22Rv1 (cell line): ENCODE data around the gene ADAM30.
"Not testable (repeated sequence)": the region's sequence is repeated elsewhere in the genome, so short reads cannot be mapped to it uniquely, and the experiment has no call there.

Source experiments
- H3K27ac ChIP-seq: fragments of 450-650 bp; 2 replicates; pipeline ENCODE4 v1.5.1; 2017
- ZFX ChIP-seq: fragments of 450-650 bp; IDR thresholded peaks from 2 replicates; pipeline ENCODE4 v1.6.1; 2017; ENCODE audit warnings: antibody characterized with exemption, borderline replicate concordance
- TF ChIP-seq, protein P1 (sequence below): fragments of 450-650 bp; IDR thresholded peaks from 2 replicates; pipeline ENCODE4 v1.5.1; 2017; ENCODE audit warnings: mild to moderate bottlenecking

Gene ADAM30

DNA sequence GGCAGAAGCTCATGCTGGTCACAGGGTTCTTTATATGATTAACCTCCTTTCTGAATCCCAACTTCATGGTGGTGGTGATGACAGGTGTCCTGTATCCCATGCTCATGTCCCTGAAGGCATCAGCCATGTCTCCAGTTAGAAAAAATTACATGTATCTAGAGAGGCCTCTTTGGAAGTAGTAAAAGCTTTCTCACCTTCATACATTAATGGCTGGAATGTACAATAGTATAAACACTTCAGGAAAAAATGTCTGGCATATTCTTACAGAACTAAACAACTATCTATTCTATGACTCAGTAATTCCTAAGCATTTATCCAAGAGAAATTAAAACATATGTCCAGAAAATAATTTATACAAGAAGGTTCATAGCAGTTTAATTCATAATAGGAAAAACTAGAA is 34.0 kb downstream of the ADAM30 start:
- TF ChIP-seq ZFX: no peak
- TF ChIP-seq, protein P1, sequence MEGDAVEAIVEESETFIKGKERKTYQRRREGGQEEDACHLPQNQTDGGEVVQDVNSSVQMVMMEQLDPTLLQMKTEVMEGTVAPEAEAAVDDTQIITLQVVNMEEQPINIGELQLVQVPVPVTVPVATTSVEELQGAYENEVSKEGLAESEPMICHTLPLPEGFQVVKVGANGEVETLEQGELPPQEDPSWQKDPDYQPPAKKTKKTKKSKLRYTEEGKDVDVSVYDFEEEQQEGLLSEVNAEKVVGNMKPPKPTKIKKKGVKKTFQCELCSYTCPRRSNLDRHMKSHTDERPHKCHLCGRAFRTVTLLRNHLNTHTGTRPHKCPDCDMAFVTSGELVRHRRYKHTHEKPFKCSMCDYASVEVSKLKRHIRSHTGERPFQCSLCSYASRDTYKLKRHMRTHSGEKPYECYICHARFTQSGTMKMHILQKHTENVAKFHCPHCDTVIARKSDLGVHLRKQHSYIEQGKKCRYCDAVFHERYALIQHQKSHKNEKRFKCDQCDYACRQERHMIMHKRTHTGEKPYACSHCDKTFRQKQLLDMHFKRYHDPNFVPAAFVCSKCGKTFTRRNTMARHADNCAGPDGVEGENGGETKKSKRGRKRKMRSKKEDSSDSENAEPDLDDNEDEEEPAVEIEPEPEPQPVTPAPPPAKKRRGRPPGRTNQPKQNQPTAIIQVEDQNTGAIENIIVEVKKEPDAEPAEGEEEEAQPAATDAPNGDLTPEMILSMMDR: no peak
- H3K27ac ChIP-seq: peak overlapping the region; percentile 30

DNA sequence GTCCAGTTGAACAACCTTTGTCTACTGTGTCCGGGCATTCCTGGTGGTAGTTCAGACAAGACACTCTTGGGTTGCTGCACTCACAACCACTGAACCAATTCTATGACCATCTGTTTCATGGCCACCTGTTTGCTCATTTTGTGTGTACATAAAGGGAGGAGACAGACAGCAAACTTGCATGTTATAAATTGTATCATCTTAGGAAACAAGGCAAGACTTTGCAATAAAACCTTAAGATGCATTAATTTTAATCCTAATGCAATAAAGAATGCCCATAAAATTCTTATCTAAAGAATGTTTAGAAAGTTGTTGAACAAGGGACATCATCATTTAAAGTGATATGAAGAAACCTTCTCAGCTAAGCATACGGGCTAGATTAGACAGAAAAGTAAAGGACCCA is 34.8 kb downstream of the ADAM30 start:
- peak overlapping the region; percentile 30 for H3K27ac ChIP-seq
- TF ChIP-seq ZFX: no peak
- TF ChIP-seq, protein P1: no peak

DNA sequence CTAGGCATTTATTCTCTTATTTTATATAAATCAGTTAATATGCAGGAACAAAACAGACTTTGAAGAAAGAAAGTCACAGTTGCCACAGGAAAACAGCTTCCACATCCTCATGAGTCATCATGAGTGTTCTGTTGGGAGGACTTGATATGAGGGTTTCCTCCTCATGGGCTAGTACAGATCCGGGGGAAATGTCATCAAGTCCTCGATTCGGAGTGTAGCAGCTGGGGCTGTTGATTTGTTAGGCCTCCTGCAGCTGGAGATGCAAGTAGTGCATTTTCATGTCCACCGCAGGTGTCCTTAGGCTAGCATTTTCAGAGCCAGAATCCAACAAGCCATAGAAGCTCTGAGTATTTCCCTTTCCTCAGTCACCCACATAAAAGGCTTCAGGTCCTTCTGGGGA is 36.7 kb downstream of the ADAM30 start:
- no peak for TF ChIP-seq ZFX
- TF ChIP-seq, protein P1: no peak
- no peak overlapping the region for H3K27ac ChIP-seq

DNA sequence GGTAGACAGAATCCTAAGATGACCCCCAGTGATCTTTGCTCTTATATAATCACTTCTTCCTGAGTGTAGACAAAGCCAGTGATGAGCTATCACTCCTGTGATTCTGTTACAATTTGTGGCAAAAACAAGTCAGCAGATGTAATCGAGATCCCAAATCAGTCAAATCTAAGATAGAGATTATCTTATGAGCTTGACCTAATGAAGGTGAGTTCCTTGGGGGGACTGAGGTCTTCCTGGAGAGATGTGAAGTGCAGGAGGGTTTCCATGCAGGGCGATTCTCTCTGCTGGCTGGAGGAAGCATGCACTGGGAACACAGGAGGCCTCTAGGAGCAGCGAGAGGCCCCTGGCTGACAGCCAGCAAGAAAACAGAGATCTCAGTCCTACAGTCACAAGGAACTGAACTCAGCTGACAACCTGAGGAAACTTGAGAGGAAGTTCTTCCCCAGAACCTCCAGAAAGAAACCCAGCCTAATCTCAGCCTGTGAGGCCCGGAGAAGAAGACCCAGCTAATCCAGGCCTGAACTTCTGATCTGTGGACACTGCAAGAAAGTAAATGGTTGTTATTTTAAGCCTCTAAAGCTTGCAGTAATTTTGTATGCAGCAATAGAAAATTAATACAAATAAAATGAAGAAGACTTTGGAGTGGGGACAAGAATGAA is 37.6 kb downstream of the ADAM30 start:
- not testable (repeated sequence) for H3K27ac ChIP-seq

DNA sequence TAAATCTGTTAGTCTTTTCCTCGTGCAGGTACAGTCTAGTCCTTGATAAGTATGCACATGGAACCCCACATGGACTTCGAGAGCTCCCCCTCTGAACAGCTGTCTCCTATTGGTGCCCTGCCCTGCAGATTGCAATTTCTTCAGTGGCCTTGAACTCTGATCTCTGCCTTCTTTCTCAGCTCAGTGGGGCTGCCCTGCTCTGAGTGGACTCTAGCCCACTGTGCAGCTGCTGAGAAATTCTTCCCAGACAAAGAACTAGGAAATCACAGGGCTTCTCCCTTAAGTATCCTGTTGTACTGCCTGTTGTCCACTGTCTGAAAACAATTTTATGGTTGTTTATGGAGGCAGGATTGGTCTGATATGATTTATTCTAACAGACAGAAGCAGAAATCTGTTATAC is 38.2 kb downstream of the ADAM30 start:
- H3K27ac ChIP-seq: no peak overlapping the region
- TF ChIP-seq ZFX: no peak
- TF ChIP-seq, protein P1: no peak

DNA sequence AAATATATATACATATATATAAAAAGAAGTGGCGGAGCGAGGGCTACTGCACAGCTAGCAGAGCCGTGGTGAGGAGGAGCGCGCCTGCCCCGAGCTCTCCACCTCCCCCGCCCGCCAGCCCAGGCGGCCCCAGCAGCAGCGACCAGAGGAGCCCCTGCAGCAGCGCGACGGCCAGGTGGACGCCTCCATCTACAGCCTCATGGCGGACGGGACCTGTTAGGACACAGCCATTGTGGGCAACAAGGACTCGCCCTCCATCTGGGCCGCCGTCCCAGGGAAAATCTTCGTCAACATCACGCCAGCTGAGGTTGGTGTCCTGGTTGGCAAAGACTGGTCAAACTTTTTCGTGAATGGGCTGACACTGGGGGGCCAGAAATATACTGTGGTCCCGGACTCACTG is 43.2 kb downstream of the ADAM30 start:
- H3K27ac ChIP-seq: no peak overlapping the region
- TF ChIP-seq, protein P1: no peak
- no peak for TF ChIP-seq ZFX

DNA sequence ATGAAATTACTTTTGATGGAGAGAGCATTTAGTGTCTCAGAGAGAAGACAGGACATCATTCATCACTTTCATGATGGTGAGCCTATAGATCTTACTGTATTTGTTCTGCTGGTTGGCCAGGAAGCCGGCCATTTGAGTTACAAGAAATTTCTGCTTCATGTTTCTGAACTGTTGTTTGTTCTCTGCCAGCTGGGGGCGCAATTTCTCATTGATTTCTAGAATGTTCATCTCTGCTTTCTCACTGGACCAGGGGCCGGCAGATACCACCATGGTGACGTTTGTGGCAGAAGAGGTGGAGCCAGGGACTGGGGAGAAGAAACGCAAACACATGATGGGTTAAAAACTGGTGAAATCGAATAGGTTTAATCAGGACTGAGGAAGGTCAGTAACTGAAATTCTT is 52.1 kb downstream of the ADAM30 start:
- TF ChIP-seq, protein P1: peak; percentile 47
- not testable (repeated sequence) for H3K27ac ChIP-seq
